ENCODE data around the gene RAE1. TPM values are rescaled to one million over a fixed set of nuclear protein-coding genes. Genes with fewer than 3 reads are reported as not detected.

RAE1 gene
- total RNA-seq, 2 donors from 2014 or later = 15.0 to 20.4 TPM

GRCh38 chr20:57310821-57311514 lies 40.1 kb upstream of the RAE1 start:
- Histone ChIP-seq H3K4me3 (no peak overlapping the region), H3K9me3 (no peaks in the 10 kb centered on the region), H3K27ac (no peak overlapping the region), H3K4me1 (ENCODE audit: control insufficient read depth in 1 of 2, low read depth in 2 of 2) (no peaks in the 10 kb centered on the region), H3K27me3 (replicated peaks; ENCODE audit: insufficient read depth) (no peaks in the 10 kb centered on the region), H3K36me3 (no peaks in the 10 kb centered on the region)
- TF ChIP-seq, protein P1, sequence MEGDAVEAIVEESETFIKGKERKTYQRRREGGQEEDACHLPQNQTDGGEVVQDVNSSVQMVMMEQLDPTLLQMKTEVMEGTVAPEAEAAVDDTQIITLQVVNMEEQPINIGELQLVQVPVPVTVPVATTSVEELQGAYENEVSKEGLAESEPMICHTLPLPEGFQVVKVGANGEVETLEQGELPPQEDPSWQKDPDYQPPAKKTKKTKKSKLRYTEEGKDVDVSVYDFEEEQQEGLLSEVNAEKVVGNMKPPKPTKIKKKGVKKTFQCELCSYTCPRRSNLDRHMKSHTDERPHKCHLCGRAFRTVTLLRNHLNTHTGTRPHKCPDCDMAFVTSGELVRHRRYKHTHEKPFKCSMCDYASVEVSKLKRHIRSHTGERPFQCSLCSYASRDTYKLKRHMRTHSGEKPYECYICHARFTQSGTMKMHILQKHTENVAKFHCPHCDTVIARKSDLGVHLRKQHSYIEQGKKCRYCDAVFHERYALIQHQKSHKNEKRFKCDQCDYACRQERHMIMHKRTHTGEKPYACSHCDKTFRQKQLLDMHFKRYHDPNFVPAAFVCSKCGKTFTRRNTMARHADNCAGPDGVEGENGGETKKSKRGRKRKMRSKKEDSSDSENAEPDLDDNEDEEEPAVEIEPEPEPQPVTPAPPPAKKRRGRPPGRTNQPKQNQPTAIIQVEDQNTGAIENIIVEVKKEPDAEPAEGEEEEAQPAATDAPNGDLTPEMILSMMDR (IDR thresholded peaks at IDR 0.05) = no peak
- DNase-seq (ENCODE audit: low spot score) (no peak), ATAC-seq (ENCODE audit: insufficient number of reproducible peaks, low FRiP score, low read depth) (no peak)

GRCh38 chr20:57312138-57312537 lies 38.9 kb upstream of the RAE1 start:
- H3K4me1 ChIP-seq (ENCODE audit: control insufficient read depth in 1 of 2, low read depth in 2 of 2) = no peaks in the 10 kb centered on the region
- no peaks in the 10 kb centered on the region for H3K27me3 ChIP-seq (replicated peaks; ENCODE audit: insufficient read depth)
- TF ChIP-seq, protein P1 (IDR thresholded peaks at IDR 0.05) = no peak
- DNase-seq (ENCODE audit: low spot score) (no peak), ATAC-seq (ENCODE audit: insufficient number of reproducible peaks, low FRiP score, low read depth) (no peak)
- no peak overlapping the region for H3K4me3 ChIP-seq
- H3K27ac ChIP-seq = no peak overlapping the region
- H3K36me3 ChIP-seq = no peaks in the 10 kb centered on the region
- no peaks in the 10 kb centered on the region for H3K9me3 ChIP-seq

DNA sequence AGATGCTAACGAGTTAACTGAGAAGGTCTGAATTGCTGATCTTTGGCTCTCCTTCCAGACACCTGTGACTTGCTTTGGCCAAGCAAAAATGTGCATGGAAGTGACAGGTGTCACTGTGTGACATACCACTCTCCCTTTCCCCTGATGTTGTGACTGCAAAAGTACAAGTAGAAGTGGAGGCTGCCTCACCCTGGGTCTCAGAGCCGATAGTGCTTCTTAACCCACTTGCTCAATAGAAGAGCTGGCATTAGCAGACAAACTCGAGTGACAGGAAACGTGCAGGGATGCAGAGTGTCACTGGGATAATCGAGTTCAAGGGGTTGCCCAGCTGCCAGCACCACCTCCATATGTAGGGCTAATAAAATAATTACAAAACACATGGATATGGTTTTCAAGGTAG lies 37.8 kb upstream of the RAE1 start:
- Histone ChIP-seq H3K27ac (no peak overlapping the region), H3K4me3 (no peak overlapping the region), H3K36me3 (no peaks in the 10 kb centered on the region), H3K9me3 (no peaks in the 10 kb centered on the region), H3K27me3 (replicated peaks; ENCODE audit: insufficient read depth) (no peaks in the 10 kb centered on the region), H3K4me1 (ENCODE audit: control insufficient read depth in 1 of 2, low read depth in 2 of 2) (no peaks in the 10 kb centered on the region)
- TF ChIP-seq, protein P1 (IDR thresholded peaks at IDR 0.05) = no peak
- ATAC-seq (ENCODE audit: insufficient number of reproducible peaks, low FRiP score, low read depth) (no peak), DNase-seq (ENCODE audit: low spot score) (no peak)

DNA sequence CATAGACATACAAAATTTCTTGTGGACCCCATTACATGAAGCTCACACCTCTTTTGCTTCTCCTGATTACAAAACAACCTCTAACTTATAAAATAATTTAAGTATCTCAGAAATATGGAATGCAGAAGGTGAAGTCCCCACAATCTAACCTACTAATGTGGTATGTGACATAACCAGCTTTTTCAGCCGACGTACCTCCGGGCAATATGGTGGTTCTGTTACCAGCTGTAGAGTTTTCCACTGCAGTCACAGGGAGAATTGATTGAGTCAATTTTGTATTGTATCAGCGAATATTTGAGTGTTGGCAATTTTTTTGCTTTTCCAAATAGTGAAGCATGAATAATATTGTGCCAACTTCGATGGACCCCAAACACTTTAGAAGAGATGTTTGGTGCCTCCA lies 37.1 kb upstream of the RAE1 start:
- ATAC-seq (ENCODE audit: insufficient number of reproducible peaks, low FRiP score, low read depth) (no peak), DNase-seq (ENCODE audit: low spot score) (no peak)
- no peak overlapping the region for H3K4me3 ChIP-seq
- TF ChIP-seq, protein P1 (IDR thresholded peaks at IDR 0.05) = no peak
- no peaks in the 10 kb centered on the region for H3K36me3 ChIP-seq
- H3K27me3 ChIP-seq (replicated peaks; ENCODE audit: insufficient read depth) = no peaks in the 10 kb centered on the region
- no peaks in the 10 kb centered on the region for H3K4me1 ChIP-seq (ENCODE audit: control insufficient read depth in 1 of 2, low read depth in 2 of 2)
- no peaks in the 10 kb centered on the region for H3K9me3 ChIP-seq
- H3K27ac ChIP-seq = no peak overlapping the region

DNA sequence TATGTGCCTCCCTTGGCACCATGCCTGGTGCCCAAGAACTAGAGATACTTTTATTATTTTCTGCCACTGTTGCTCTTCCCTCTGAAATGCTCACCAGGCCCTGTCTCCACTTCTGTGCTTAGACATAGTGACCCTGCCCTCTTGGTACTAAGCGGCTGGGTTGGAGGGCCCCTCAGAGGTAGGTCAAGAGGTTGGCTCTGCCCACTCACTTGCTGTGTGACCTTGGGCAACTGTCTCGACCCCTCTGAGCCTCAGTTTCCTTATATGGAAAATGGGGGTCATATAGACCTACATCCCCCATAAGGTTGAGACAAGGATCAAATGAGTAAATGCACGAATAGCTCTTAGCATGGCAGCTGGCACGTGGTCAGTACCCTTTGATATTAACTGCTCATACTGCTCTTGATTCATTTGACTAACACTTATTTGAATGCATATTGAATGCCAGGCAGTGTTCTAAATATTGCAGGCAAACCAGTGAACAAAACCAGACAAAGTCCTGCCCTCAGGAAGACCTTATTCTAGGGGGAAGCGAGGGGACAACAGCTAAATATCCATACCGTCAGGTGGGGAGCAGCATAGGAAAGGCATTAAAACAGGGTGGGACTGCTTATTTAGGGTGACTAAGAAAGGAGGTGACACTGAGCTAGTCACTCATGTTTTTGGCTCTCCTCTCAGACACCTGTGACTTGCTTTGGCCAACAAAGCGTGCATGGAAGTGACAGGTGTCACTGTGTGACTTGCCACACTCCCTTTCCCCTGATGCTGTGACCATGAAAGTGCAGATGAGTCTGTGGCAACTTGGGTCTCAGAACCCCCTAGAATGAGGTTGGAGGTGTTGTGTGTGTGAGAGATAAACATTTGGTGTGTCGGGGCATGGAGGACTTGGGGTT lies 35.7 kb upstream of the RAE1 start:
- no peak for DNase-seq (ENCODE audit: low spot score)
- TF ChIP-seq, protein P1 (IDR thresholded peaks at IDR 0.05) = no peak

More for the DNA sequence above, 35.7 kb upstream of the RAE1 start:
- H3K4me1 ChIP-seq (ENCODE audit: control insufficient read depth in 1 of 2, low read depth in 2 of 2) = no peaks in the 10 kb centered on the region
- no peak overlapping the region for H3K4me3 ChIP-seq
- no peaks in the 10 kb centered on the region for H3K27me3 ChIP-seq (replicated peaks; ENCODE audit: insufficient read depth)
- no peaks in the 10 kb centered on the region for H3K36me3 ChIP-seq
- no peaks in the 10 kb centered on the region for H3K9me3 ChIP-seq
- no peak for ATAC-seq (ENCODE audit: insufficient number of reproducible peaks, low FRiP score, low read depth)
- H3K27ac ChIP-seq = no peak overlapping the region
